Activated T-helper 17 cell treated with anti-CD3 and anti-CD28 coated beads, Interleukin-2, amount 50 U/mL, for 72 hours (primary cell): ENCODE measurements around the gene KCND3. TPM values are rescaled to one million over a fixed set of nuclear protein-coding genes. Genes with fewer than 3 reads are reported as not detected.

Source experiments
- ATAC-seq: fragments of 150-1000 bp; cut with Tn5 transposase; replicated peaks from 2 replicates; pipeline ENCODE4 v1.10.0; 2021; ENCODE audit warnings: mild to moderate bottlenecking, moderate library complexity
- H3K27ac Mint-ChIP-seq: one replicate; pipeline ENCODE4 v1.8.0; 2022; ENCODE audit warnings: mixed read lengths
- H3K27me3 Mint-ChIP-seq: one replicate; pipeline ENCODE4 v1.8.0; 2022; ENCODE audit warnings: mixed read lengths
- H3K36me3 Mint-ChIP-seq: one replicate; pipeline ENCODE4 v1.8.0; 2022; ENCODE audit warnings: low read depth, mild to moderate bottlenecking, mixed read lengths
- H3K4me1 Mint-ChIP-seq: one replicate; pipeline ENCODE4 v1.8.0; 2022; ENCODE audit warnings: mixed read lengths
- H3K4me3 Mint-ChIP-seq: one replicate; pipeline ENCODE4 v1.8.0; 2022; ENCODE audit warnings: mild to moderate bottlenecking, mixed read lengths
- H3K9me3 Mint-ChIP-seq: one replicate; pipeline ENCODE4 v1.8.0; 2022; ENCODE audit warnings: mixed read lengths
- total RNA-seq, 2 donors: library from RNA; stranded (reverse); gene quantifications; one replicate each; pipeline ENCODE4 v1.2.3, GENCODE V29; 2022

The KCND3 gene
- total RNA-seq, 2 donors from 2014 or later, result not detected

DNA sequence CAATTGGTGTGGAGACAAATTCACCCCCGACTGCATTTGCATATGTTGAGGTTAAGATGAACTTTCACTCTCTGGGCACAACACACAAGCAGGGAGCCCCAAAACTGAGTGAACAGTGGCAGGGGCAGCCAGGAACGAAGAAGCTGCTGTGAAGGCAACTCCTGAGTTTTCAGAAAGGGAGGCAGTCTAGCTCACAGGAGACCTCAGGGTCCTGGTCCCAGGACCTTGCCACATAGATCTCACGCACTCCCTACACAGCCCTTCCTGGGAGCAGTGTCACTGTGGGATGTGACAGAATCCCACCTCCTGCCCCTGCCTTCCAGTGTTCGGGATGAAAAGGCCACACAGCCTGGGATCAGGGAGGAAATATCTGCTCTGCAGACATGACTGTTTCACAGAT is 60.9 kb downstream of the KCND3 start:
- no peak for ATAC-seq
- H3K4me1 Mint-ChIP-seq, result no peaks in the 10 kb centered on the region
- no peaks in the 10 kb centered on the region for H3K9me3 Mint-ChIP-seq
- H3K36me3 Mint-ChIP-seq, result no peaks in the 10 kb centered on the region
- H3K27ac Mint-ChIP-seq, result no peak overlapping the region
- H3K27me3 Mint-ChIP-seq, result peaks cover 8% of the 10 kb centered on the region
- no peak overlapping the region for H3K4me3 Mint-ChIP-seq

DNA sequence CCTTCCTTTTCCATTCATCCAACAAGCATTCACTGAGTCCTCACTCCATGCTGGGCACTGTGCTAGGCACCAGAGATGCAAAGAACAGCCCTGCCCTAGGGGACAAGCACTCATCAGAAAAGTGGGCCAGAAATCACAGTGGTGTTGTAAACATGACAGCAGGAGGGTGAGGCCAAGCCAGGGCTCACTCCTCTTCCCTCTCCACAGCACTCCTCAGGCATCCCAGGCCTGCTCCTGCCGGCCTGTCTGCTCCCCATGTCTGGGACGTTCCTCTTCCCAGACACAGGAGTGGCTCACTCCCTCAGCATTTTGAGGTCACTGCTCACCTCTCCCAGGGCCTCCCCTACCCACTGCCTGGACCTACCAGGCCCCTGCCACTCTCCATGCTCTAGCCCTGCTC is 61.8 kb downstream of the KCND3 start:
- H3K27me3 Mint-ChIP-seq, result peaks cover 8% of the 10 kb centered on the region
- no peaks in the 10 kb centered on the region for H3K9me3 Mint-ChIP-seq
- H3K4me3 Mint-ChIP-seq, result no peak overlapping the region
- no peak overlapping the region for H3K27ac Mint-ChIP-seq
- H3K4me1 Mint-ChIP-seq, result no peaks in the 10 kb centered on the region
- no peak for ATAC-seq
- H3K36me3 Mint-ChIP-seq, result no peaks in the 10 kb centered on the region

DNA sequence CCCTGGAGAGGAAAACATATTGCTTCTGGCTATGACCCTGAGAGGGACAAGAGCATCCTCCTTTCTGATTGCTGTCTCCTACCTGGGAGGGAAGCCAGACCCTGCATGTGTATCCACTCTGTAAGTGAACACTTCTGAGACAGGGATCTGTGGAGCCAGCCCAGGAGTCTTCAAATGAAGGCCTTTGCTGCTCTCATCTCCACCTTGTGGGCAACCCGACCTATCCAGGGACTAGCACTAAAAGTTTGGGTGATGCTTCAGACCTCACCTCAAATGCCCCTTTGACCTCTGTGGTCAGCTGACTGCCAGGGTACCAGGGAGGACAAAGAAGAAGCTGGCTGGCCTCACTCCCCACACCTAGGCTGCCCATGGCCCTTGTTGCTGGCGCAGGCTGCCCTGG is 64.7 kb downstream of the KCND3 start:
- H3K27ac Mint-ChIP-seq, result no peak overlapping the region
- no peaks in the 10 kb centered on the region for H3K36me3 Mint-ChIP-seq
- H3K4me1 Mint-ChIP-seq, result no peaks in the 10 kb centered on the region
- no peak for ATAC-seq
- peaks cover 19% of the 10 kb centered on the region for H3K27me3 Mint-ChIP-seq
- no peak overlapping the region for H3K4me3 Mint-ChIP-seq
- H3K9me3 Mint-ChIP-seq, result no peaks in the 10 kb centered on the region

DNA sequence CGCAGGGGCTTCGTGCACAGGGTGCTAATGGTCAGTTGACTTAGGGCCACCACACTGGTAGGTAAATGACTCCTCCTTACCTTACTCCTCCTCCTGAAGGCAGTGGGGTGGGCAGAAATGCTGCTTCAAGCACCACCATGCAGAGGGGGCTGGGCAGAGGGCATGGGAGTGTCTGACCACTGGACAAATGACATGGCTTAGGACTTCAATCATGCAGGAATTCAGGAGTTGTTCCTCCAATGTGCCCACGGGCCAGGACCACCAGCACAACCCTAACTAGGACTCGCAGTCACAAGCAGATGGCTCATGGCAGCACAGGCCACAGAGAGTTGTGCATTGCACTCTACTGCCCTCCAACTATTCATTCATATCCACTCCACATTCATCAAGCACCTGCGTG is 65.7 kb downstream of the KCND3 start:
- Mint-ChIP-seq H3K27me3 (peaks cover 23% of the 10 kb centered on the region), H3K27ac (no peak overlapping the region), H3K4me3 (no peak overlapping the region), H3K4me1 (no peaks in the 10 kb centered on the region), H3K36me3 (no peaks in the 10 kb centered on the region), H3K9me3 (no peaks in the 10 kb centered on the region)
- no peak for ATAC-seq

DNA sequence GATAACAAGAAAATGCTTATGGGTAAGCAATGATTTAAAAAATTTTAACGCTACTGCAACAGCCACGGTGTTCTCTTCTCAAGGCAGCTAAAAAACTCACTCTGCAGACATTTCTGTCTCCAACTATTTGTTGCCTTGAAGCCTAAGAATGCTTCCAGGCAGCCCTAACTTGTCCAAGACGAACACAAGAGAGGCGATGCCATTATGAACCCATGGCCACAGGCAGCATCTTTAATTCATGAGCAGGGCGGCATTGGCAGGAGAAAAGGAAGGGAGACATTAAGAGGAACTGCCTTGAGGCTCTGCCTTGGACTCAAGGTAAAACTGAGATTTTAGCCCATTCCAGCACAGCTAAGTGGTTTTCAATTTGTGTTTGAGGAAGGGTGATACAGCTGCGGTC is 67.5 kb downstream of the KCND3 start:
- Mint-ChIP-seq H3K36me3 (no peaks in the 10 kb centered on the region), H3K4me3 (no peak overlapping the region), H3K9me3 (no peaks in the 10 kb centered on the region), H3K4me1 (no peaks in the 10 kb centered on the region), H3K27me3 (peaks cover 26% of the 10 kb centered on the region), H3K27ac (no peak overlapping the region)
- no peak for ATAC-seq

DNA sequence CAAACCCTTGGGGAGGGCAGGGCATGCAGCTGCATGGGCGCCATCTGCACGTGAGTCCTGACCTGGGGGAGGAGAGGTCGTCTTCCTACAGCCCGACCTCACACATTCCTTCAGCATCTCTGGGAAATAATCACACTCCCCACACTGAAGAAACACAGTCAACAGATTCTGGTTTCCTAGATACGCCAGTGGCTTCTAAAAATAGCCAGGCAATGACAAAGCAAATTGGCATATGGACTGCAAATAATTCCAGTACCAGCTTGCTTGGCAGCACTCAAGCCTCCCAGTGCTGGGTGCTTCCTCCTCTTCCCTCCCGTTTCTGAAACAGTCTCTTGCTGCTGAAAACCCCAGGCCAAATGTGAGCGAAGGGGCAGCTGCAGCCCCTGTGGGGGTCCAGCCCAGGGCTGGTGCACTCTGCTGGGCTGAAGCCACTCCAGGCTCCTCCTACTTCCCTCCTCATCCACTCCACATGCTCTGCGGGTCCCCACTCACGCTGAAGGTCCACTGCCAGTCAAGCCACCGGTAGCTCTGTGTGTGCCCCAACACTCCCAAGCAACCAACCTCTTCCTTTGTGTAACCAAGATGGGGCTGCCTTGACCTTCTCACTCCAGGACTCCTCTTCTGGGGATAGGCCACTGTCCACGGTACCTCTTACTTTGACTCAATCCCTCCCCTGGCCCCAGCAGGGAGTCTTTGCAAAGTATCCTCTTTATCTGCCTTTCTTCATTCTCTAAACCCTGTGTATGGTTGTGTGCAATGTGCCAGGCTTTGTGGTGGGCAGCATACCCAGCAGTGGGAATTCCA is 69.0 kb downstream of the KCND3 start:
- ATAC-seq, result no peak
- H3K4me1 Mint-ChIP-seq, result no peaks in the 10 kb centered on the region
- H3K4me3 Mint-ChIP-seq, result no peak overlapping the region
- H3K27me3 Mint-ChIP-seq, result peaks cover 29% of the 10 kb centered on the region
- no peak overlapping the region for H3K27ac Mint-ChIP-seq
- no peaks in the 10 kb centered on the region for H3K36me3 Mint-ChIP-seq
- no peaks in the 10 kb centered on the region for H3K9me3 Mint-ChIP-seq

DNA sequence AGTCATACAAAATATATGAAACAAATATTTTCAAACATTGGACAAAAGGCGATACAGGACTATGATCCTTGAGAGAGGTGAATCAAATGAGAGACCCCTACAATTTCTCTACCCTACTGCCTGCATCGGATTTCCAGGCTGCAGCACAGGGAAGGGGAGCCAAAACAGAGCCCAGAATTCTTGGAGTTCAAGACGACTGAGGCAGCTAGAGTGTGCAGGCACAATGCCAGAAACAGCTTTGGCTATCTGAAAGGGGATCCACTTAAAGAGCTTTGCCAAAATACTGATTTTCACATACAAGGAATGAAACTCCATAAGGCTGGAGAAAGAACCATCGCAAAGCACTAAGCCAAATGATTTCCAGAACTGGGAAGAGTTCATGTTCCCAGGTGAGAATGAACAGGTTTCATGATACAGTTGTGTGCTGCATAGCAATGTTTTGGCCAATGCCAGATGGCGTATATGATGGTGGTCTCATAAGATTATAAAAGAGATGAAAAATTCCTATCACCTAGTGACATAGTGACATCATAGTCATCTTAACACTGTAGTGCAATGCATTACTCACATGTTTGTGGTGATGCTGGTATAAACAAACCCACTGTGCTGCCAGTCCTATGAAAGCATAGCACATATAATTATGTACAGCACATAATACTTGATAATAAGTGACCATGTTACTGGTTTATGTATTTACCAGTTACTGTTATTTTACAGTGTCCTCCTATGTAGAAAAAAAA is 77.5 kb downstream of the KCND3 start:
- no peak for ATAC-seq
- no peak overlapping the region for H3K27ac Mint-ChIP-seq
- H3K4me3 Mint-ChIP-seq, result no peak overlapping the region

DNA sequence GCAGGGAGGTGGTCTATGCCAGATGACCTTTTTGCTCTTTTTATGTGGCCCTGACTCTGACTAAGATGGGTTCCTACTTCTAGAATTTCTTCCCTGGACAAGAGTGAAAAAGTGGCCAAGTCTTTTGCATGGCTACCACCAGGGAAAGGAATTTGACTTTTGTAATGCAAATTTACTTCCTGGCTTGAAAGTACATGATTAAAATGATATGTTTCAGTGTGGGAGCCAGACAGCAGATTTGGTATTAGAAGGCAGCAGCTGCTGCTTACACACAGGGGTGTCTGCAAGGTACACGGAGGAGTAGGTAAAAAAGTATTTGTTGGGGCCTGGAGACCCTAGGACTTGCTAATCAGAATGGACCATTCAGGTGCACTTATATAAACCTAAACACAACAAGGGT is 78.4 kb downstream of the KCND3 start:
- Mint-ChIP-seq H3K4me1 (peaks cover 4% of the 10 kb centered on the region), H3K9me3 (no peaks in the 10 kb centered on the region), H3K27ac (no peak overlapping the region), H3K36me3 (no peaks in the 10 kb centered on the region), H3K27me3 (peaks cover 32% of the 10 kb centered on the region), H3K4me3 (no peak overlapping the region)
- ATAC-seq, result no peak

More for the DNA sequence above, 77.5 kb downstream of the KCND3 start:
- Mint-ChIP-seq H3K27me3 (peaks cover 30% of the 10 kb centered on the region), H3K9me3 (no peaks in the 10 kb centered on the region), H3K4me1 (peaks cover under 1% of the 10 kb centered on the region), H3K36me3 (no peaks in the 10 kb centered on the region)

DNA sequence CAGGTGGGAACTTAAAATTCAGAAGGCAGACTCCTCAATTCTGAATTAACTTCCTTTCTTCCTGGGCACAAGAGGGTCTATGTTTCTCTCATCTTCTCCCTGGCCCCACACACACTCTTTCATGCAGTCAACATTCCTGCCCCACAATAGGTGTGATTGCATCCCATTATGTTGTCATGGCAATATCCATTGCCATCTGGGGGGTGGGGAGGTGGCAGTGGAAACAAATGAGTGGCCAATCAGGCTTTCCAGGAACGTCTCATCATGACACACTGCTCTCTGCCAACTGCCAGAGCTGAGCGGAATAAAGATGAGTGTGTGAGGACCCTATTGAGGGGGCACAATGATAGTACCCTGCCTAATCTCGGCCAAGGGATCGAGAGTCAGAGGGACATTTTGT is 80.4 kb downstream of the KCND3 start:
- Mint-ChIP-seq H3K27ac (no peak overlapping the region), H3K9me3 (no peaks in the 10 kb centered on the region), H3K4me3 (no peak overlapping the region), H3K36me3 (no peaks in the 10 kb centered on the region), H3K27me3 (peaks cover 32% of the 10 kb centered on the region), H3K4me1 (peaks cover 12% of the 10 kb centered on the region)
- ATAC-seq, result no peak

DNA sequence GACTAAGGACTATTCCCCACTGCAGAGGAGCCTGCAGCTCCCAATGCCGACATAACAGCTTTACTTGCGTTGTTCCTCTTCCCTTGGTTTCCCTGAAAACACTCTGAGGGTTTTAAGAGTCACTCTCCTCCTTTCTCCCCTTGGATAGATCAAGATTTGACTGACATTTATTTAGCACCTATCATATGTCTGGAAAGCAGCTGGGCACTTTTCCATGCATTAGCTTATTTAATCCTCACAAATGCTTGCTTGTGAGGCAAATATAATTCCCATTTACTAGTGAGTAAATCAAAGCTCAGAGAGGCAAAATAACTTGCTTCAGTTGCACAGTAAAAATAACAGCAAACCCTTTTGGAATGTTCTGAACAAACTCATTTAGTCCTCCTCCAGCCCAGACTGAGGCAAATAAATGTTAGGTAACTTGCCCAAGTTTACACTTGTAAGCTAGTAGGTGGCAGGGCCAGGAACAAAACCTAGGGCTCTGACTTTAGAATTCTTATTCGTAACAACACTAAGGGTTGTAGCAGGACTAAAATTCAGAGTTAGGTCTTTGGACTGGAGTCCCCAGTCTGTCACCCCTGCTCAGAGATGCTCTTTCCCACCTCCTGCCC is 81.4 kb downstream of the KCND3 start:
- H3K36me3 Mint-ChIP-seq, result no peaks in the 10 kb centered on the region
- no peak overlapping the region for H3K27ac Mint-ChIP-seq
- no peak overlapping the region for H3K4me3 Mint-ChIP-seq
- ATAC-seq, result no peak
- peaks cover 32% of the 10 kb centered on the region for H3K27me3 Mint-ChIP-seq
- H3K9me3 Mint-ChIP-seq, result no peaks in the 10 kb centered on the region
- H3K4me1 Mint-ChIP-seq, result peaks cover 12% of the 10 kb centered on the region

DNA sequence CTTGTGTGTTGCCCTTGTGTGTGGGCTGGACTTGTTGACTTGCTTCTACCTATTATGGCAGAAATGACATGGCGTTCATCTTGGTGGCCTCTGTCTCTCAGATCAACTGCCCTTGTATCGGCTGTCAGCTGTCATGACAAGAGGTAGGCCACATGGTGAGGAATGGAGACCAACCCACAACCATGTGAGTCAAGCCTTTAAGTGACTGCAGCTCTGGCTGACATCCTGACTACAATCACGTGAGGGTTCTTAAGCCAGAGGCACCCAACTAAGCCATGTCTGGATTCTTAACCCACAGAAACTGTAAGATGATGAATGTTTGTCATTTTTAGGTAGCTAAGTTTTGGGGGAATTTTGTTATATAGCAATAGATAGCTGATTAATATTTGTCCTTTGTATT is 82.1 kb downstream of the KCND3 start:
- H3K27me3 Mint-ChIP-seq, result peaks cover 32% of the 10 kb centered on the region
- H3K9me3 Mint-ChIP-seq, result no peaks in the 10 kb centered on the region
- H3K4me3 Mint-ChIP-seq, result no peak overlapping the region
- peak; percentile 62 for ATAC-seq
- H3K36me3 Mint-ChIP-seq, result no peaks in the 10 kb centered on the region
- H3K27ac Mint-ChIP-seq, result no peak overlapping the region
- H3K4me1 Mint-ChIP-seq, result peaks cover 12% of the 10 kb centered on the region

DNA sequence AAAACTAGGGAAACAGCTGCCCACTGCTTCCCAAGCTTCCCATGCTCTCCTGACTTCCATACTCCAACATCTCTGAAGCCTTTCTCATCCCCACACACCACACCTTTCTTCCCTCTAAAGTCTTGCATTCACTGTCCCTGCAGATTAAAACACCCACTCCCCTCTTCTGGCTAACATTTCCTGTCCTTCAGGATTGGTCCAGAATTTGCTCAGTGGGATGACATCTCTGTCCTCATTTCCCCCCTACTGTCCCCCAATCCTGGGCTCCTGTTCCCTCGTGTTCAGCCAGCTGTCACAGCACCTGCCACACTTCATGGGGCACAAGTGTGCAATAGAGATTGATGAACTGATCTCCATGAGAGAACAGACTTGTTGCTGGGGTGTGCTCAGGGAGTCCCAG is 82.7 kb downstream of the KCND3 start:
- ATAC-seq, result no peak
- Mint-ChIP-seq H3K4me1 (peaks cover 12% of the 10 kb centered on the region), H3K27ac (no peak overlapping the region), H3K27me3 (peaks cover 32% of the 10 kb centered on the region), H3K4me3 (no peak overlapping the region), H3K36me3 (no peaks in the 10 kb centered on the region), H3K9me3 (no peaks in the 10 kb centered on the region)

DNA sequence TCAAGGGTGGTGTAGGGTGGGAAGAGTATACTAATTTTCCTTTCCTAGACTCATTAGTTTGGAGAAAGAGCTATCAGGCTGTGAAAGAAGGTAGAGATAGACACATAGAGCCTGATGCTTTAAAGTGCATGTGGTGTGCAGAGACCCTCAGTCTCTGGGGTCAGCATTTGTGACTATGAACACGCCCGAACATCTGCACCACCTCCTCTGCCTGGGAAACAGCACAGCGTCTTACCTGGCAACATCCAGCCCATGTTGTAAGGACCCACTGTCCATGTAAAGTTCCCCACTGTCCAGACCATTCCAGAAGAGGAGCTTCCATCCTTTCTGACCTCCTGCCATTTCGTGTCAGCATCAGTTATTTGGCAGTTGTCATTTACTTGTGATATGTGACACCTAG is 83.4 kb downstream of the KCND3 start:
- H3K27me3 Mint-ChIP-seq, result peaks cover 32% of the 10 kb centered on the region
- no peak overlapping the region for H3K27ac Mint-ChIP-seq
- no peaks in the 10 kb centered on the region for H3K9me3 Mint-ChIP-seq
- no peak overlapping the region for H3K4me3 Mint-ChIP-seq
- peaks cover 12% of the 10 kb centered on the region for H3K4me1 Mint-ChIP-seq
- no peaks in the 10 kb centered on the region for H3K36me3 Mint-ChIP-seq
- ATAC-seq, result no peak

DNA sequence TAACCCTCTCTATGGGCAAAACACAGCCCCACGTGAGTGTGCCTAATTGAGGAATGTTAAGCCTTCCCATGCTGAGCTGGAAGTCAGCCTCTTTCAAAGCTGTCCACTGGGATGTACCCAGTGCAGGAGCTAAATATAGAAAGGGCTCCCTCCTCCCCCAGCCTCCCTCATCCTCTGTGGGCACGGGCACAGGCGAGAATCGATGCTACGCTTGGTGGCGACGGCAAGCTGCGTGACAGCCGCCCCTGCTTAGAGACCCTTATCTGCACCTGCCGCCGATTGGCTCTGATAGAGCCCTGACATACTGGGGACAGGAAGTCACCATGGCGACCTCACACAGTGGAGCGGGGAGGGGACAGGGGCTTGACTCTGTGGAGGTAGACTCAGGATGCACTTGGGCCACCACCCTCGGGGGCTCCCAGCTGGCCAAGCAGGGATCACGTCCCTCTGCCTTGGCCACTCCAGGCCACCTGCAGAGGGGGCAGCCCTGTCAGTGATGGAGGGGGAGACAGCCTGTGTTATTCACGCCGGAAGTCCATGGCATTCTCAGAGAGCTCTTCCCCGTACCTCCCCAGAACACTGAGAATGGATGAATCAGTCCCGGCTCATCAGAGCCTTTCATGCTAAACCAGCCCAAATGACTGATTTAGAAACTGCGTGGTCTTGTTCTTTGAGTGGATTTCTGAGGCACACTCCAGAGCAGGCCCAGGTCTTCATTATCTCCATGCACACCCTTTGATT is 84.8 kb downstream of the KCND3 start:
- peaks cover 12% of the 10 kb centered on the region for H3K4me1 Mint-ChIP-seq
- peak overlapping the region; percentile 76 for H3K27ac Mint-ChIP-seq
- peak overlapping the region; percentile 52 for H3K4me3 Mint-ChIP-seq
- H3K9me3 Mint-ChIP-seq, result no peaks in the 10 kb centered on the region
- ATAC-seq, result peak; percentile 89
- H3K27me3 Mint-ChIP-seq, result peaks cover 28% of the 10 kb centered on the region
- H3K36me3 Mint-ChIP-seq, result no peaks in the 10 kb centered on the region
